D721Med (cell line): ENCODE data around the gene STXBP4.
"Not testable (repeated sequence)": the region's sequence is repeated elsewhere in the genome, so short reads cannot be mapped to it uniquely, and the experiment has no call there.

Experiments
- DNase-seq: peaks from one replicate; pipeline ENCODE4 v3.0.0; 2011; ENCODE audit warnings: low spot score; ENCODE audit not compliant: insufficient read length
- FAIRE-seq: peaks from 2 replicates; lab custom pipeline; 2011; peaks lifted over from hg19 to GRCh38; lab: Jason Lieb, UNC
- CTCF ChIP-seq: IDR thresholded peaks from 2 replicates; pipeline ENCODE4 v1.5.1; 2012; ENCODE audit warnings: mild to moderate bottlenecking, control low read depth; ENCODE audit not compliant: insufficient read depth; ENCODE audit errors: missing control alignments

STXBP4 gene

GRCh38 chr17:55069983-55070529, 101.5 kb downstream of the STXBP4 start:
- FAIRE-seq (no peak), DNase-seq (no peak)
- TF ChIP-seq CTCF, result no peak

GRCh38 chr17:55072898-55073297, 104.3 kb downstream of the STXBP4 start:
- TF ChIP-seq CTCF, result no peak
- no peak for DNase-seq
- no peak for FAIRE-seq

GRCh38 chr17:55073467-55073866, 104.9 kb downstream of the STXBP4 start:
- DNase-seq, FAIRE-seq: not testable (repeated sequence)

- TF ChIP-seq CTCF, result no peak
- FAIRE-seq (no peak), DNase-seq (no peak)
Observed at GRCh38 chr17:55081559-55081958, 113.0 kb downstream of the STXBP4 start.

GRCh38 chr17:55086635-55087058, 118.1 kb downstream of the STXBP4 start:
- TF ChIP-seq CTCF, result no peak
- FAIRE-seq, result no peak

GRCh38 chr17:55089256-55089655, 120.7 kb downstream of the STXBP4 start:
- FAIRE-seq, result no peak
- TF ChIP-seq CTCF, result no peak

More at GRCh38 chr17:55086635-55087058, 118.1 kb downstream of the STXBP4 start:
- DNase-seq, result no peak

GRCh38 chr17:55090079-55090492, 121.5 kb downstream of the STXBP4 start:
- no peak for TF ChIP-seq CTCF
- DNase-seq (no peak), FAIRE-seq (no peak)

More at GRCh38 chr17:55089256-55089655, 120.7 kb downstream of the STXBP4 start:
- DNase-seq, result no peak

- no peak for DNase-seq
- no peak for TF ChIP-seq CTCF
- no peak for FAIRE-seq
Observed at GRCh38 chr17:55093353-55093752, 124.8 kb downstream of the STXBP4 start.
